ENCODE results near the gene KICS2.

The KICS2 gene

GRCh38 chr12:64256166-64256800 is 34.2 kb upstream of the KICS2 start:
- TF ChIP-seq CTCF (IDR thresholded peaks at IDR 0.05) = peak; percentile 69
- no peak overlapping the region for H3K4me3 ChIP-seq
- no peak overlapping the region for H3K27ac ChIP-seq
- DNase-seq (ENCODE audit: low spot score) = no peak

- TF ChIP-seq CTCF (IDR thresholded peaks at IDR 0.05) = no peak
- no peak overlapping the region for H3K27ac ChIP-seq
- no peak overlapping the region for H3K4me3 ChIP-seq
- DNase-seq (ENCODE audit: low spot score) = no peak
These were observed 33.2 kb upstream of the KICS2 start for GRCh38 chr12:64255249-64255648.

- no peak overlapping the region for H3K27ac ChIP-seq
- no peak for DNase-seq (ENCODE audit: low spot score)
- TF ChIP-seq CTCF (IDR thresholded peaks at IDR 0.05) = no peak
- no peak overlapping the region for H3K4me3 ChIP-seq
These were observed 31.3 kb upstream of the KICS2 start for GRCh38 chr12:64253356-64253755.

- no peak overlapping the region for H3K4me3 ChIP-seq
- TF ChIP-seq CTCF (IDR thresholded peaks at IDR 0.05) = no peak
- peak overlapping the region in 1 of 2 donors; percentile 50 for H3K27ac ChIP-seq
- no peak for DNase-seq (ENCODE audit: low spot score)
These were observed 30.6 kb upstream of the KICS2 start for GRCh38 chr12:64252681-64253080.

- no peak for TF ChIP-seq CTCF (IDR thresholded peaks at IDR 0.05)
- DNase-seq (ENCODE audit: low spot score) = no peak
- Histone ChIP-seq H3K4me3 (no peak overlapping the region), H3K27ac (no peak overlapping the region)
These were observed 21.7 kb upstream of the KICS2 start for GRCh38 chr12:64243809-64244208.

- TF ChIP-seq CTCF (IDR thresholded peaks at IDR 0.05) = no peak
- DNase-seq (ENCODE audit: low spot score) = no peak
- H3K27ac ChIP-seq = no peak overlapping the region
- H3K4me3 ChIP-seq = no peak overlapping the region
These were observed 18.7 kb upstream of the KICS2 start for GRCh38 chr12:64240781-64241180.

- TF ChIP-seq CTCF (IDR thresholded peaks at IDR 0.05) = no peak
- no peak overlapping the region for H3K27ac ChIP-seq
- no peak for DNase-seq (ENCODE audit: low spot score)
- no peak overlapping the region for H3K4me3 ChIP-seq
These were observed 15.3 kb upstream of the KICS2 start for GRCh38 chr12:64237382-64237781.

Measured in coronary artery (tissue), 2 donors.